HCT116 (cell line): ENCODE measurements around the gene NSUN4. TPM values are rescaled to one million over a fixed set of nuclear protein-coding genes. Genes with fewer than 3 reads are reported as not detected.

Source experiments
- ATAC-seq: fragments of 200-7000 bp; cut with Tn5 transposase; 2 replicates; pipeline ENCODE4 v1.9.1; 2020; ENCODE audit warnings: mild to moderate bottlenecking, moderate library complexity
- BruUV-seq: library from RNA; stranded (reverse); fragments of 400-500 nt; replicated peaks from 2 replicates; lab custom pipeline; 2021; lab: Mats Ljungman, UMichigan
- CTCF ChIA-PET: fragments of 300-600 bp; sonication (Branson Sonifier 250); formaldehyde crosslinking; loops from one replicate; lab custom pipeline; 2021; ENCODE audit warnings: antibody characterized with exemption; lab: Charles Lee
- POLR2A ChIA-PET: fragments of 300-600, 350-600 bp; sonication (Branson Sonifier 250); formaldehyde crosslinking; loops from one replicate; lab custom pipeline; 2021; ENCODE audit warnings: antibody characterized with exemption; lab: Charles Lee
- RAD21 ChIA-PET, 2 experiments: fragments of 300-600 bp; sonication (Branson Sonifier 250); formaldehyde crosslinking; loops; one replicate each; lab custom pipeline; 2023; ENCODE audit warnings: low total read pairs in 2 of 2; ENCODE audit not compliant: uncharacterized antibody in 2 of 2, unreplicated experiment in 2 of 2, low non-redundant PET in 1 of 2; lab: Charles Lee
- DNase-seq: peaks from one replicate; pipeline ENCODE4 v3.0.0-alpha.2; 2010; ENCODE audit warnings: low read depth, low spot score
- H2AFZ ChIP-seq: fragments of 200-600 bp; shearing (Covaris generic), sonication (generic); 2 replicates; pipeline ENCODE4 v1.6.1; 2017; ENCODE audit warnings: low read depth, mixed run types, mixed read lengths, antibody characterized with exemption, low read length; ENCODE audit not compliant: poor library complexity, severe bottlenecking
- H3K27ac ChIP-seq: 2 replicates; pipeline ENCODE4 v1.5.1; 2012; ENCODE audit warnings: low read depth, low read length
- H3K27me3 ChIP-seq: fragments of 200-600 bp; sonication (generic); 2 replicates; pipeline ENCODE4 v1.6.1; 2016; ENCODE audit warnings: mixed run types, low read length, mixed read lengths; ENCODE audit not compliant: insufficient read depth
- H3K36me3 ChIP-seq, 2 experiments: fragments of 200-500 bp in 1 of 2; fragments of 200-600 bp in 1 of 2; sonication (Bioruptor generic) in 1 of 2; sonication (generic) in 1 of 2; 2 replicates each; pipeline versions ENCODE4 v1.5.1 to v1.6.1; 2014 to 2016; ENCODE audit warnings: low read length in 2 of 2, inconsistent platforms in 1 of 2, mixed read lengths in 1 of 2, mixed run types in 1 of 2; ENCODE audit not compliant: insufficient read depth in 2 of 2, control insufficient read depth in 1 of 2
- H3K4me1 ChIP-seq, 2 experiments: fragments of 200-600 bp in 1 of 2; sonication (generic) in 1 of 2; 2 replicates each; pipeline versions ENCODE4 v1.5.1 to v1.6.1; 2012 to 2017; ENCODE audit warnings: low read length in 2 of 2, inconsistent platforms in 1 of 2, mild to moderate bottlenecking in 1 of 2, mixed read lengths in 1 of 2, mixed run types in 1 of 2, moderate library complexity in 1 of 2; ENCODE audit not compliant: insufficient read depth in 2 of 2, control insufficient read depth in 1 of 2
- H3K4me2 ChIP-seq: fragments of 200-600 bp; sonication (generic); 2 replicates; pipeline ENCODE4 v1.6.1; 2017; ENCODE audit warnings: mixed run types, low read length, mixed read lengths
- H3K4me3 ChIP-seq, 2 experiments: fragments of 200-600 bp in 1 of 2; sonication (generic) in 1 of 2; replicated peaks in 1 of 2; 2 replicates each; pipeline ENCODE4 v1.5.1; 2011 to 2016; ENCODE audit warnings: low read length in 2 of 2, control low read depth in 1 of 2, low read depth in 1 of 2, mild to moderate bottlenecking in 1 of 2, mixed read lengths in 1 of 2, mixed run types in 1 of 2
- H3K79me2 ChIP-seq: fragments of 200-600 bp; sonication (generic); 2 replicates; pipeline ENCODE4 v1.6.1; 2017; ENCODE audit warnings: mild to moderate bottlenecking, mixed run types, low read length, moderate library complexity, mixed read lengths; ENCODE audit not compliant: insufficient read depth
- H3K9ac ChIP-seq: fragments of 200-600 bp; sonication (generic); 2 replicates; pipeline ENCODE4 v1.6.1; 2016; ENCODE audit warnings: low read length, mixed read lengths
- H3K9me2 ChIP-seq: fragments of 200-600 bp; sonication (generic), shearing (Covaris generic); 2 replicates; pipeline ENCODE4 v1.6.1; 2017; ENCODE audit warnings: mixed run types, mild to moderate bottlenecking, moderate library complexity; ENCODE audit not compliant: insufficient read depth
- H3K9me3 ChIP-seq, 2 experiments: fragments of 200-500 bp in 1 of 2; fragments of 200-600 bp in 1 of 2; sonication (Bioruptor generic) in 1 of 2; sonication (generic) in 1 of 2; 2 replicates each; pipeline ENCODE4 v1.6.1; 2014 to 2017; ENCODE audit warnings: low read length in 2 of 2, mixed read lengths in 2 of 2, inconsistent platforms in 1 of 2, low read depth in 1 of 2, mild to moderate bottlenecking in 1 of 2, mixed run types in 1 of 2, moderate library complexity in 1 of 2; ENCODE audit not compliant: control insufficient read depth in 1 of 2, insufficient read depth in 1 of 2
- H4K20me1 ChIP-seq: fragments of 200-600 bp; sonication (generic), shearing (Covaris generic); 2 replicates; pipeline ENCODE4 v1.6.1; 2017; ENCODE audit warnings: mixed run types, mild to moderate bottlenecking, moderate library complexity; ENCODE audit not compliant: insufficient read depth
- CEBPB ChIP-seq: IDR thresholded peaks from 2 replicates; pipeline ENCODE4 v1.6.1; 2012; ENCODE audit warnings: low read depth
- CTCF ChIP-seq, 3 experiments: fragments of 200-600 bp in 1 of 3; sonication (generic) in 1 of 3; IDR thresholded peaks in 2 of 3; conservative IDR thresholded peaks in 1 of 3; 2 replicates each; pipeline ENCODE4 v1.5.1; 2012 to 2017; ENCODE audit warnings: low read depth in 2 of 3, low read length in 2 of 3, antibody characterized with exemption in 1 of 3, borderline replicate concordance in 1 of 3, control low read depth in 1 of 3, mild to moderate bottlenecking in 1 of 3, mixed read lengths in 1 of 3, mixed run types in 1 of 3, moderate library complexity in 1 of 3; ENCODE audit not compliant: insufficient read depth in 1 of 3
- EGR1 ChIP-seq: IDR thresholded peaks from 2 replicates; pipeline ENCODE4 v1.6.1; 2012; ENCODE audit warnings: low read depth
- EZH2 ChIP-seq: fragments of 200-600 bp; sonication (generic); IDR thresholded peaks from 2 replicates; pipeline ENCODE4 v1.6.1; 2017; ENCODE audit warnings: antibody characterized with exemption, mixed run types
- FOSL1 ChIP-seq: IDR thresholded peaks from 2 replicates; pipeline ENCODE4 v1.6.1; 2012; ENCODE audit warnings: low read depth
- POLR2A ChIP-seq: IDR thresholded peaks from 2 replicates; pipeline ENCODE4 v1.7.0; 2011; ENCODE audit warnings: borderline replicate concordance; ENCODE audit not compliant: insufficient read depth, insufficient read length; ENCODE audit errors: extremely low read depth
- POLR2AphosphoS5 ChIP-seq: IDR thresholded peaks from 2 replicates; pipeline ENCODE4 v1.6.1; 2011; ENCODE audit warnings: mild to moderate bottlenecking, low read depth, low read length, moderate library complexity
- RAD21 ChIP-seq: IDR thresholded peaks from 2 replicates; pipeline ENCODE4 v1.6.1; 2012; ENCODE audit warnings: low read depth, mild to moderate bottlenecking
- REST ChIP-seq: IDR thresholded peaks from 2 replicates; pipeline ENCODE4 v1.6.1; 2012; ENCODE audit warnings: low read depth
- SIN3A ChIP-seq: IDR thresholded peaks from 2 replicates; pipeline ENCODE4 v1.6.1; 2012; ENCODE audit warnings: low read depth
- SP1 ChIP-seq: IDR thresholded peaks from 2 replicates; pipeline ENCODE4 v1.6.1; 2012; ENCODE audit warnings: low read depth
- SRF ChIP-seq: IDR thresholded peaks from 2 replicates; pipeline ENCODE4 v1.6.1; 2012; ENCODE audit warnings: low read depth
- ZBTB33 ChIP-seq: IDR thresholded peaks from 2 replicates; pipeline ENCODE4 v1.6.1; 2011; ENCODE audit warnings: mild to moderate bottlenecking, low read length, moderate library complexity; ENCODE audit not compliant: insufficient replicate concordance; ENCODE audit errors: extremely low read depth
- ZNF274 ChIP-seq: fragments of 200-500 bp; sonication (Bioruptor generic); IDR thresholded peaks from 2 replicates; pipeline ENCODE4 v1.6.1; 2014; ENCODE audit warnings: mild to moderate bottlenecking, low read depth, low read length, inconsistent platforms
- intact Hi-C: fragments of 100-400 bp; cut with micrococcal nuclease; formaldehyde crosslinking; loops from 2 replicates; pipeline ENCODE4 v1.10.0; 2022
- total RNA-seq: library from RNA; stranded (reverse); gene quantifications from one replicate; pipeline ENCODE4 v1.2.1, GENCODE V29; 2021; ENCODE audit not compliant: unreplicated experiment

Gene NSUN4
- total RNA-seq, 1 experiment from 2014 or later, result 27.8 TPM

GRCh38 chr1:46380508-46380907 is 39.9 kb downstream of the NSUN4 start:
- Histone ChIP-seq H3K4me2 (no peak overlapping the region), H3K9me3 (no peaks in the 10 kb centered on the region; a peak in 2 of 4 replicates), H3K27ac (no peak overlapping the region), H2AFZ (no peak overlapping the region), H3K4me3 (no peak overlapping the region), H3K9ac (no peak overlapping the region), H3K36me3 (no peaks in the 10 kb centered on the region), H3K79me2 (no peaks in the 10 kb centered on the region), H4K20me1 (no peaks in the 10 kb centered on the region), H3K4me1 (no peaks in the 10 kb centered on the region), H3K9me2 (no peaks in the 10 kb centered on the region), H3K27me3 (no peaks in the 10 kb centered on the region)
- no peak for ATAC-seq
- RAD21 ChIA-PET, result no interaction called here
- no TSS peak for BruUV-seq
- TF ChIP-seq ZBTB33 (no peak), POLR2AphosphoS5 (no peak), FOSL1 (no peak), SRF (no peak), CTCF (IDR thresholded peaks at IDR 0.05 in 2 of 3, conservative IDR thresholded peaks at IDR 0.05 in 1 of 3; ENCODE audit: borderline replicate concordance in 1 of 3, insufficient read depth in 1 of 3, low read depth in 2 of 3, low read length in 2 of 3) (no peak), POLR2A (no peak), SIN3A (no peak), REST (no peak), RAD21 (no peak), EGR1 (no peak), CEBPB (no peak), ZNF274 (no peak), SP1 (no peak), EZH2 (no peak)
- POLR2A ChIA-PET, result no interaction called here
- intact Hi-C loops, result no loop called here
- CTCF ChIA-PET, result no interaction called here
- DNase-seq, result no peak
